ACC112 (cell line): ENCODE measurements around the gene ONECUT3.
A peak's percentile ranks its signal among the peaks of the same experiment; 100 is the strongest.

Source experiments
- H2AFZ ChIP-seq: fragments of 200-600 bp; sonication (generic); one replicate; pipeline ENCODE4 v1.6.0; 2017; ENCODE audit warnings: antibody characterized with exemption, low read length; ENCODE audit not compliant: unreplicated experiment
- H3K27ac ChIP-seq: fragments of 200-600 bp; sonication (generic); 2 replicates; pipeline ENCODE4 v1.5.1; 2014; ENCODE audit warnings: low read depth, mild to moderate bottlenecking, antibody characterized with exemption, low read length, moderate library complexity
- H3K27me3 ChIP-seq: fragments of 200-600 bp; sonication (generic); 2 replicates; pipeline ENCODE4 v1.6.1; 2014; ENCODE audit warnings: mild to moderate bottlenecking, antibody characterized with exemption, low read length, moderate library complexity, mixed read lengths; ENCODE audit not compliant: insufficient read depth
- H3K36me3 ChIP-seq: fragments of 200-600 bp; sonication (generic); 2 replicates; pipeline ENCODE4 v1.6.1; 2016; ENCODE audit warnings: mild to moderate bottlenecking, antibody characterized with exemption, low read length, moderate library complexity, mixed read lengths; ENCODE audit not compliant: insufficient read depth
- H3K4me1 ChIP-seq: fragments of 200-600 bp; sonication (generic); one replicate; pipeline ENCODE4 v1.6.1; 2016; ENCODE audit warnings: low read length, mixed read lengths; ENCODE audit not compliant: insufficient read depth, unreplicated experiment, control insufficient read depth
- H3K4me3 ChIP-seq: fragments of 200-600 bp; sonication (generic); 2 replicates; pipeline ENCODE4 v1.5.1; 2014; ENCODE audit warnings: mild to moderate bottlenecking, low read depth, low read length
- H3K79me2 ChIP-seq: fragments of 200-600 bp; sonication (generic); one replicate; pipeline ENCODE4 v1.6.0; 2016; ENCODE audit warnings: low read length; ENCODE audit not compliant: control insufficient read depth, unreplicated experiment, insufficient read depth

ONECUT3 gene

DNA sequence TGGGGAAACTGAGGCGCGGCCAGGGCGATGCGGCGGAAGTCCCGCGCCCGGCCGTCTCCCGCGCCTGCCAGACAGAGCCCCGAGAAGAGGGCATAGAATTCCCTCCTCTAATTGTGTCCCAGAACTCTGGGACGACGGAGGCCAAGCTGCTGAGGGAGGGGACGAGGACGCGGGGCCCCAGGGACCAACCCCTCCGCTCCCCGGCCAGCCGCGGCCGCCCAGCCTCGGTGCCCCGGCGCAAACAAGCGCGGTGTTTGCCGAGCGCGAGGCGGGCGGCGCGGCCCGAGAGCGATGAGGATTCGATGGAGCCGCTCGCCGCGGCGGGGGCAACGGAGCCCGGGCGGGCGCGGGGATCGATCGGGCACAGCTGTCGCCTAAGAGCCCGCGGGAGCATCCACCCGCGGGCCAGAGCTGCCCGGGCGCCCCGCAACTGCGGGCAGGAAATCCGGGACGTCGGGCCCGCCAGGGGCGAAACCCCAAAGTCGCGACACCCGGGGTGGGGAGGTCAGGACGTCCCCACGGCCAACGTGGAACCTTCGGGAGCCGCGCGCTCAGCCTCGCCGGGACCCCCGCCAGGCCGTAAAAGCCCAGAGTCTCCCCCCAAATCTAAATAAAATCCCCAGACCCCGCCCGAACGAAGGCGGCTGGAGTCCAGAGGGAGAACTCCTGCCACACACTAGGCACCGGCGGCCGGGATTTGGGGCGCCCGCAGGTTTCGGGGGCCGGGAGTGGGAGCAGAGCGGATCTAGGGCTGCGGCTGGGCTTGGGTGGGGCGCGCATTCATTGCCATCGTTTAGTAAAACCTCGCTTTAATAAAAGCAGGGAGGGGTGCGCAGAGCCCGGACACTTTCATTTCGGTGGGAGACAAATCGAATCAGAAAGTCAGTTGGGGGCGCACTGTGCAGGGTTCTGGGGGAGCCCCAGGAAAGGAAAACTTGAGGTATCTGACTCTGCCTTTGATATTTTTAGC lies 3.6 kb upstream of the ONECUT3 start:
- H3K36me3 ChIP-seq = no peaks in the 10 kb centered on the region
- peak overlapping the region; percentile 37; the same call in 1 of the 2 replicates for H3K4me3 ChIP-seq
- H3K27ac ChIP-seq = no peak overlapping the region
- H3K27me3 ChIP-seq = peaks cover 66% of the 10 kb centered on the region
- no peaks in the 10 kb centered on the region for H3K79me2 ChIP-seq
- H2AFZ ChIP-seq = no peak overlapping the region
- H3K4me1 ChIP-seq = peaks cover 24% of the 10 kb centered on the region

DNA sequence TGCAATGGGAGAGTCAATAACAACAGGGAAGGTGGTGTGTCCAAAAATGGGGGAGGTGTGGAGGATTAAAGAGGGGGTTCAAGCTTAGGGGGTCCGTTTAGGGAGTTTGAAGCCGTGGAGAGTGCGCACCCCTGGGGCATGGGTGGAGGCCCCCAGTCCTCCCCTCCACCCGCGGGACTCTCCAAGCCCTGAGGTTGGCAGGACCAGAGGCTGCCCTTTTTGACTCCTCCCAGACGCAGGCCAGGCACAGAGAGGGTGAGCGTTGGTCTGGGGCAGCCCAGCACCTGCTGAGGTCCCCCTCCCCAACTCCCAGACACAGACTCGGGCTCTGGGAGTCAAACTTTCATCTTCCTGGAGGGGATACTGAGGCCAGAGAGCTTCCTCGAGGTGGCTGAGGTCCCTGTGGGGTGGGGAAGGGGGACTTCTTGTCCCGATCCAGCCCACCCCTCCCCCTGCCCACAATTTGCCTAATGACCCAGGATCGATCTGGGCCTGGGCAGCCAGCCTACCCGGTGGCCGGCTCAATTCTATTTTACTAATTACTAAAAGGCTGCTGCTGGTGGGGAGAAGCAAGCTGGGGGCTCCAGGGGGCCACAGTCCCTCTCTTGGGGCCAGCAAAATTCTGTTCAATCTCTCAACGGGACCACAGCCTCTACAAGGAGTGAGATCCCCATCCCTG lies 2.8 kb upstream of the ONECUT3 start:
- Histone ChIP-seq H3K36me3 (no peaks in the 10 kb centered on the region), H3K4me3 (no peak overlapping the region; the same call in 1 of the 2 replicates), H2AFZ (no peak overlapping the region), H3K27ac (no peak overlapping the region), H3K4me1 (peaks cover 19% of the 10 kb centered on the region), H3K27me3 (peaks cover 67% of the 10 kb centered on the region), H3K79me2 (no peaks in the 10 kb centered on the region)

GRCh38 chr19:1751367-1752008 lies 1.8 kb upstream of the ONECUT3 start:
- H3K79me2 ChIP-seq = no peaks in the 10 kb centered on the region
- H3K36me3 ChIP-seq = no peaks in the 10 kb centered on the region
- no peak overlapping the region for H3K27ac ChIP-seq
- H3K4me3 ChIP-seq = no peak overlapping the region
- peaks cover 16% of the 10 kb centered on the region for H3K4me1 ChIP-seq
- H3K27me3 ChIP-seq = peaks cover 76% of the 10 kb centered on the region
- H2AFZ ChIP-seq = no peak overlapping the region

DNA sequence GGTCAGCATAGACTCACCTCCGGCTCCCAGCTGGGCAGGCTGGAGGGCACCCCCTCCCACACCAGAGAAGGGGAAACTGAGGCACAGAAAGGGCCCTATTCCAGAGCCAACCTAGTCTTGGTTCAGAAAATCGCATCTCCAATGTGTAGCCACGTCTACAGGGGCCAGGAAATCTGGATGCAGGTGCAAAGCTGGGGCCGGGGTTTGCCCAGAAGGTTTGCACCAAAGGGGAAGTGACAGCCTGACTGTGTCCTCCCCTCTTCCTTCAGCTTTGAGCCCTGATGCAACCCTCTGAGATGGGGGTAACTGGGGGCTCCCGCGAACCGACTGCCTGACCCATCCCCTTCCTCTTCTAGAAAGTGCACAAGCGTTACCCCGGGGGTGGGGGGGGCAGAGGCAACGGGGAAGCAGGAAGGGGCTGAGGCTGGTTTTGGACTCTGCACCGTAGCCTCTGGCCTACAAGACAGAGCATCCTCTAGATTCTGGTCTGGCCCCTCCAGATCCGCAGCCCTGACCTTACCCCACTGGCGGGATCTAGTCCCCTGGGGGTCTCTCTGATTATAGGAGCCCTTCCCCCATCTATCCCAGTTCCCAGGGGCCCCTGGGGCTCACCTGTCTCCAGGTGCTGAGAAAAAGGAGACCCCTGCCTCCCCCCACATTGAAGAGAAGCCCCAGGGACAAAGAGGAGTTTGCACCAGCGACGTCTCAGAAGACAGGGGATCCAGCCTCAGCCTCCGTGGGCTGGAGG lies 1.1 kb upstream of the ONECUT3 start:
- Histone ChIP-seq H2AFZ (no peak overlapping the region), H3K4me1 (peaks cover 9% of the 10 kb centered on the region), H3K36me3 (no peaks in the 10 kb centered on the region), H3K4me3 (no peak overlapping the region), H3K27ac (no peak overlapping the region), H3K27me3 (peaks cover 82% of the 10 kb centered on the region), H3K79me2 (no peaks in the 10 kb centered on the region)

DNA sequence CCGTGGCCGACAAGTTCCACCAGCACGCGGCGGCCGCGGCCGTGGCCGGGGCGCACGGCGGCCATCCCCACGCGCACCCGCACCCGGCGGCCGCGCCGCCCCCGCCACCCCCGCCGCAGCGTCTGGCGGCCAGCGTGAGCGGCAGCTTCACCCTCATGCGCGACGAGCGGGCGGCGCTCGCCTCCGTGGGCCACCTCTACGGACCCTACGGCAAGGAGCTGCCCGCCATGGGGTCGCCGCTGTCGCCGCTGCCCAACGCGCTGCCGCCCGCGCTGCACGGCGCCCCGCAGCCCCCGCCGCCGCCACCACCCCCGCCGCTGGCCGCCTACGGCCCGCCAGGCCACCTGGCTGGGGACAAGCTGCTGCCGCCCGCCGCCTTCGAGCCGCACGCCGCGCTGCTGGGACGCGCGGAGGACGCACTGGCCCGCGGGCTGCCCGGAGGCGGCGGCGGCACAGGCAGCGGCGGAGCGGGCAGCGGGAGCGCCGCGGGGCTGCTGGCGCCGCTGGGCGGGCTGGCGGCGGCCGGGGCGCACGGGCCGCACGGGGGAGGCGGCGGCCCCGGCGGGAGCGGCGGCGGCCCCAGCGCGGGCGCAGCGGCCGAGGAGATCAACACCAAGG lies 821 bp downstream of the ONECUT3 start:
- H3K79me2 ChIP-seq = no peaks in the 10 kb centered on the region
- no peak overlapping the region for H2AFZ ChIP-seq
- no peak overlapping the region for H3K27ac ChIP-seq
- H3K4me1 ChIP-seq = no peaks in the 10 kb centered on the region
- H3K36me3 ChIP-seq = no peaks in the 10 kb centered on the region
- no peak overlapping the region for H3K4me3 ChIP-seq
- peaks cover 84% of the 10 kb centered on the region for H3K27me3 ChIP-seq

GRCh38 chr19:1754636-1755466 lies 1.5 kb downstream of the ONECUT3 start:
- no peaks in the 10 kb centered on the region for H3K4me1 ChIP-seq
- no peaks in the 10 kb centered on the region for H3K36me3 ChIP-seq
- H3K4me3 ChIP-seq = no peak overlapping the region
- no peak overlapping the region for H2AFZ ChIP-seq
- H3K79me2 ChIP-seq = no peaks in the 10 kb centered on the region
- peaks cover 84% of the 10 kb centered on the region for H3K27me3 ChIP-seq
- H3K27ac ChIP-seq = no peak overlapping the region

GRCh38 chr19:1755467-1756171 lies 2.3 kb downstream of the ONECUT3 start:
- no peaks in the 10 kb centered on the region for H3K4me1 ChIP-seq
- H3K4me3 ChIP-seq = no peak overlapping the region
- no peaks in the 10 kb centered on the region for H3K79me2 ChIP-seq
- H3K36me3 ChIP-seq = no peaks in the 10 kb centered on the region
- H3K27ac ChIP-seq = no peak overlapping the region
- peaks cover 84% of the 10 kb centered on the region for H3K27me3 ChIP-seq
- no peak overlapping the region for H2AFZ ChIP-seq

GRCh38 chr19:1756264-1756663 lies 3.0 kb downstream of the ONECUT3 start:
- Histone ChIP-seq H3K27ac (no peak overlapping the region), H3K4me1 (no peaks in the 10 kb centered on the region), H2AFZ (no peak overlapping the region), H3K4me3 (no peak overlapping the region), H3K79me2 (no peaks in the 10 kb centered on the region), H3K36me3 (no peaks in the 10 kb centered on the region), H3K27me3 (peaks cover 84% of the 10 kb centered on the region)
